SW 1271 (cell line): ENCODE data around the gene SLC66A3.

Experiments used
- DNase-seq, 2 experiments: peaks; one replicate each; lab custom pipeline; 2025; lab: John Stamatoyannopoulos, UW

Gene SLC66A3

GRCh38 chr2:11214770-11215169, 59.5 kb downstream of the SLC66A3 start:
- no peak for DNase-seq

DNA sequence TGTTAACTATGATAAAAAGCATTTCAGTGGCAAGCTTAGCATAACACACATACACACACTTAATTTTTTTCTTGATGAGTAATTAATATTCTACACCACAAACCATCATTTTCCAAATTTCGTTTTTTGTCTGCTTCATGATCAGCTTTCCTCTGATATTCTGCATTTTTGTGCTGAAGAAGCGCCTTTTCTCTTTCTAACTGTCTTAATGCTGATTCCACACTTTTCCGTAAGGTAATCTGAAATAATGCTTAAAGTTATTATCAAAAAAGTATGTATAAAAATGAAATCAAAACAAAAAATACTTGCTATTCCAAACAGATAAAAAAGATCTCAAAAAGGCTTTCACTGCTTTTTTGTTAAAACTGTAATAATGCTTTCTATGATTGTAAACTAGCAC, 60.1 kb downstream of the SLC66A3 start:
- no peak for DNase-seq

- DNase-seq, result no peak
Observed at GRCh38 chr2:11220445-11220844, 65.2 kb downstream of the SLC66A3 start.

- DNase-seq, result no peak
Observed at GRCh38 chr2:11222845-11223244, 67.6 kb downstream of the SLC66A3 start.

- DNase-seq, result no peak
Observed at GRCh38 chr2:11224887-11225286, 69.6 kb downstream of the SLC66A3 start.

- DNase-seq, result no peak
Observed at GRCh38 chr2:11227595-11227994, 72.3 kb downstream of the SLC66A3 start.
